SKM-1 treated with dmso at 0.1 percent for 144 hours (cell line): ENCODE measurements around the gene SAMD11.
"Not testable (repeated sequence)": the region's sequence is repeated elsewhere in the genome, so short reads cannot be mapped to it uniquely, and the experiment has no call there.

Experiments
- DNase-seq: peaks from one replicate; lab custom pipeline; 2025; ENCODE audit not compliant: unreplicated experiment; lab: John Stamatoyannopoulos, UW

Gene SAMD11

DNA sequence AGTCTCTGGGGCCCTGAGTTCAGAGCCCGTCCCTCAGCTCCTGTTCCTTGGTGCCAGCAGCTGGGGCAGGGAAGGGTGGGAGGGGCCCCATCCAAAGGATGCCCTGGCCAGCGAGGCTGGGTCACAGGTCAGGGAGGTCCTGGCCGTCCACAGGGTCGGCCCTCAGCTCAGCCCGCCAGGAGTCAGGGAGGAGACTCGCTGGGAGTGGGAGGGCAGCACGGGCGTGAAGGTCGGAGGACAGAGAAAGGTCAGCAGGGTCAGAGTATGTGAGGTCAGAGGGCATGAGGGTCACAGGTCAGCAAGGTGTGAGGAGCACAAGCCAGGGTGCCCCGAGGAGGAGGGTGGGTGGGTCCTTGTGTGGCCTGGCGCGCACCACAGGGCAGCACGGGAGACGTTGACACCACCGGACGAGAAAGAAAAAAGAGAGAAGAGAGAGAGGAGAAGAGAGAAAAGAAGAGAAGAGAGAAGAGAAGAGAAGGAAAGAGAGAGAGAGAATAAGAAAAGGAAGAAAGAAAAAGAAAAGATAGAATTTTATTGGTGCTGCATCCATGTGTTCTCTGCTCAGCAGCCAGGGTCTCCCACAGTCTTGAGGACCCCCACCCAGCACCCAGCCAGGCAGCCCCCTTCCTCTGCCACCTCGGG lies 51.1 kb downstream of the SAMD11 start:
- DNase-seq = no peak

DNA sequence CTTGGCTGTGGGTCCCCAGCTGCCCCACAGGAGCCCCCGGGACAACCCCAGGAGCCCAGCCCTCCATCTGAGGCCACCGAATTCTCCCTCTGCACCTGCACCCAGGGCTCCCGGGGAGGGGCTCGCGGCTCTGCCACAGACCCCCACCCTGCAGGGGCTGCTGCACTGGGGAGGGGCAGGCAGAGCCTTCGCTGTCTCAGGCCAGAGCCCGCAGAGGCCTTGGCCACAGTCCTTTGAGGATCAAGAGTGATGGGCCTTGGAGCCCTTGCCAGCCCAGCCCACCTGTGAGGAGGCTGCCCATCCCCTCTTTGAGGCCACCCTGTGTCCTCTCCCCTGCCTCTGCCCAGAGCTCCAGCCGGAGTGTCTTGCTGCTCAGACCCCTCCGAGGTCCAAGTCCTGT lies 51.6 kb downstream of the SAMD11 start:
- DNase-seq = no peak

DNA sequence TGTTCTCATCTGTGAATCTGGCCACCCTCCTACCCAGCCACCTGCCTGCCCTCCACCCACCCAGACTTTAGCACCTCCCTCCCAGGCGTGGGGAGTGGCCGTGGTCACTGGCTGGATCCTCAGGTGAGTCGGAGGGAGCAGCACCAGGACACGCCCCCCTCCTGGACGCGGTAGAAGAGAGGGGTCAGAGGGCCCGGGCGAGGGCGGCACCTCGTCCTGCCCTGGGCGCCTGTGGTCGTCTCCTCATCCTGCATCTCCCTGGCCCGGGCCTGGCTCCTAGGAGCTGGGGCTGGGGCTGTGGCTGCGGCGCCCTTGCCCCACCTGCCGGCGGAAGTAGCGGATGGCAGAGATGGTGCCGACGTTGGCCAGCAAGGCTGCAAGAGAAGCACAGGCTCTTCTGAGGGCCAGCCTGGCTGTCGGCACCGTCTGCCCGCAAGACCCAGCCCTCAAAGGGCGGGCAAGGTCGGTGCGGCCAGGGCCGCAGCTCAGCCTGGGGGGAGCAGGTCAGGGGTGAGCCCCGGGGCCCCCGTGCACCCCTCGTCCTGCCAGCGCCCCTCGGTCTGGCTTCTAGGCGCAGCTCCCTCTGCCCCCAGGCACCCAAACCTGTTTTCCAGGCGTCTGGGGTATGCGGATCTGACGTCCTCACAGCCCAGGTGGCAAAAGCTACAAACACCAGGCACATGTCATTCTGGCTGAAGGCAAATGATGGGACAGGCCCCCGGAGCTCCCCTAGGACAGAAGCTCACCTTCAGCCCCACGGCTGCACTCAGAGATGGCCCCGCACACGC lies 52.4 kb downstream of the SAMD11 start:
- peak; percentile 12 for DNase-seq

DNA sequence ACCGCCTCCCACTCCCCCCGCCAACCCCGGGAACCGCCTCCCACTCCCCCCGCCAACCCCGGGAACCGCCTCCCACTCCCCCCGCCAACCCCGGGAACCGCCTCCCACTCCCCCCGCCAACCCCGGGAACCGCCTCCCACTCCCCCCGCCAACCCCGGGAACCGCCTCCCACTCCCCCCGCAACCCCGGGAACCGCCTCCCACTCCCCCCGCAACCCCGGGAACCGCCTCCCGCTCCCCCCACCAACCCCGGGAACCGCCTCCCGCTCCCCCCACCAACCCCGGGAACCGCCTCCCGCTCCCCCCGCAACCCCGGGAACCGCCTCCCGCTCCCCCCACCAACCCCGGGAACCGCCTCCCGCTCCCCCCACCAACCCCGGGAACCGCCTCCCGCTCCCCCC lies 53.1 kb downstream of the SAMD11 start:
- not testable (repeated sequence) for DNase-seq

DNA sequence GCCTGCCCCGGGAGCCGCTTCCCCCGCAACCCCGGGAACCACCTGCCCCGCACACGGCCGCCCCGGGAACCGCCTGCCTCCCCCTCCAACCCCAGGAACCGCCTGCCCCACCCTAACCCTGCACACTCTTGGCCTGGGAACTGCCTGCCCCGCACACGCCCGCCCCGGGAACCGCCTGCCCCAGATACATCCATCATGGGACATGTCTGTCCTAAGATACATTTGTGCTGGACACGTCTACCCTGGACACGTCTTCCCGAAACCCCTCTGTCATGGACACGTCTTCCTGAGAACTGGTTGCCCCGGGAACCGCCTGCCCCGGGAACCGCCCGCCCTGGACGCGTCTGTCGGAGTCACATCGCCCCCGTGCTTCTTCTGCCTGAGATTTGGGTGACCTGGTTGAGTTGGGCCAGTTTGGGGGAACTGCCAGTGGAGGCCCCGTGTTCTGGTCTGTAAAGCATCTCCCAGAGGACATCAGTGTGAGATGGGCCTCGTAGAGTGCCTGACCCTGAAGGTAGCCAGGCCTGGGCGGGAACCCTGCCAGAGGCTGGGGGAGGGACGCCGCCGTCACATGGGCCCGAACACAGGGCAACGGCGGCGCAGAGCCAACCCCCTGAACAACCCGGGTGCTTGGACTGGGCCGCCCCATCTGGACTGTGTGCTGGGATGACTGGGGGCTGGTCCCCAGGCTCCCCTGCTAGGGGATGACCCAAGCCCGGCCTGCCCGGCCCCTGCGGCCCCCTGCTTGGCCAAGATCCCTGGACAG lies 54.5 kb downstream of the SAMD11 start:
- DNase-seq = no peak

DNA sequence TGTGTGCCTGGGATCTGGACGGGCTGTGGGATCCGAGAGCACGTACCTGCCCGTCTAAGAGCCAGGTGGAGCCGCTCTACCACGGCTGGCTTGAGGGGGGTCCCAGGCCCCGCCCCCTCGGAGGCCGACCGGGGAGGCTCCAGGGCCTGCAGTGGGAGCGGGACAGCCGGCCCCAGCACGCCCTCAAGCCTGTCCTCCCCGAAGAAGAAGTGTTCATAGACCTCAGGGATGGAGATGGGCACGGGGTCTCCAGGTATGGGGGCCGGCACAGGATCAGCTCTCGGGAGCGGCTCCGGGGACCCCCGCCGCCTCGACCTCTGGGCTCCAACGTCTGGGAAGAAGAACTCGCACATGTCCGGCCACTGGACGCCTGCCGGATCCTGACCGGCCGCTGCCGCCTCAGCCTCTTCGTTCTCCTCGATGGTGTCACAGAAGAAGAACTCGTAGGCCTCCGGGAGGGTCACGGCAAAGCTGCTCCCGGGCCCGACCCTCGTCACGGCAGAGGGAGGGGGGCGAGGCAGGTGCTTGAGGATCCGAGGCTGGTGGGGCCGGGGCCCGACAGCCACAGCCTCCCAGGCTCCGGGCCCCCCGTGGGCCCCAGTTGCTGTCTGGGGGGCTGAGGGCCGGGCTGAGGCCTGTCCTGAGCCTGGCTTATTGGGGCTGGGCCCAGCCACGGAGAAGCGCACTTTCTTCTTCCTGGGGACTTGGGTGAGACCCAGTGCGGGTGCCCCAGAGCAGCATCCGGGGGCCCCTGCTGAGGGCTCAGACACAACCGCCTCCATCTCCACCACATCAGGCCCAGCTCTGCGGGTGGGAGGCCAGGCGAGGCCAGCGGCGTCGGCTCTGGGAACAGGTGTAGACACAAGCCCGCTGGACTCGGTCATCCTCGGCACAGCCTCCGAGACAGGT lies 55.4 kb downstream of the SAMD11 start:
- no peak for DNase-seq

DNA sequence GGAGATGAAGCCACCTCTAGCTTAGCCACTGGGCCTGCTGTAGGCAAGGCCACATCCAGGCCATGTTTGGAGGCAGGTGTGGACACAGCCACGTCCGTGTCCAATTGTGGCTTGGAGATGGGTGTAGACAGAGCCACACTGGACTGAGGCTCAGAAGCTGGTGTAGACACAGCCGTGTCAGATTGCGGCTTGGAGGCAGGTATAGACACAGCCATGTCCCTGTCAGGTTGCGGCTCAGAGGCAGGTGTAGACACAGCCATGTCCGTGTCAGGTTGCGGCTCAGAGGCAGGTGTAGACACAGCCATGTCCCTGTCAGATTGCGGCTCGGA lies 56.0 kb downstream of the SAMD11 start:
- no peak for DNase-seq

DNA sequence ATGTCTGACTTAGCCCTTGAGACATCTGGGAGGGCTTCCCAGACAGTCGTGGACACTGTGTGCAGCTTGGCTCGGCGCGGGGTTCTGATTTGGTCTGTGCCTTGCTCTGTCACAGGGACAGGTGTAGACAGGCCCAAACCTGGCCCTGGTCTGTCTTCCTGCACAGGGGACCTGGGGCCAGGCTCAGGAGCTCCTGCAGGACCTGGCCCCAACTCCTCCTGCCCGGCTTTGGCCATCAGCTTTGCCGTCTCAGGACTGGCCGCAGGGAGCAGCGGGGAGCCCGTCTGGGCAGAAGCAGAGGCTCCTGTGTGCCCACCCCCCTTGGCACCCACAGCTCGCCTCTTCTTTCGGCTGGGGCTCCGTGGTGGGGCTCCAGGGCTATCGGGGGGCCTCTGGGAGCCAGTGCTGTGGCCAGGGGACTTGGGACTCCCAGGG lies 56.4 kb downstream of the SAMD11 start:
- DNase-seq = no peak

DNA sequence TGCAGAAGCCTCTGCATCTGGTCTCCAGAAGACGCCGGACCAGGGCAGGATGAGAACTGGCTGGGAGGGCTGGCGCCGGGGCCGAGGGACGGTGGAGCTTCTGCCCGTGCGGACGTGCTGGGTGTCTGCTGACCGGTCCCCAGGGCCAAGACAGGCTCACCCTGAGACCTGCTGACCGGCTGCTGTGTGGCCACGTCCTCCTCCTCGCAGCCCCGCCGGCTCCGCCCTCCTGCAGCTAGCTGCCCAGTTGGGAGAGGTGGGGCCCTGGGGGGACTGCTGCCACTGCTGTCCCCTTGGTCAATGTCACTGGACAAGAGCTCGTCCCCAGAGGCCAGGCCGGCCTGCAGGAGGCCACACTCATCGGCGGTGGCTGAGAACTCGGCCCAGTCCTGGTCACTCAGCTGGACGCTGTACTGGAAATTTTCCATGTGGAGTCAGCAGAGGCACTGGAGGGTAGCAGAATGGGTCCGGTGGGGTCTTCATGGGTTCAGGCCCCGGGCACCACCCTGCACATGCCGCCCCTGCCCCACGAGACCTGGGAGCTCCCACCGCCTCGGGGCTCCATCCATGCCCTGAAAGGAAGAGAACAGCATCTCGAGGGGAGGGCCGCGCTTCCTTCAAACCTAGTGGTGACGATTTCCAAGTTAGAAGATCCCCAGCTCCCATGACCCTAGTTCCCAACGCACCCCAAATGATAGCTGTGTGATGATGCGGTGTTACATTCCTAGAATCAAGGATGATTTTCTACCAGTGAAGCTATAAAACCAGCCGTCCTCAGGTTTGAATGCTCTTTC lies 57.1 kb downstream of the SAMD11 start:
- no peak for DNase-seq

DNA sequence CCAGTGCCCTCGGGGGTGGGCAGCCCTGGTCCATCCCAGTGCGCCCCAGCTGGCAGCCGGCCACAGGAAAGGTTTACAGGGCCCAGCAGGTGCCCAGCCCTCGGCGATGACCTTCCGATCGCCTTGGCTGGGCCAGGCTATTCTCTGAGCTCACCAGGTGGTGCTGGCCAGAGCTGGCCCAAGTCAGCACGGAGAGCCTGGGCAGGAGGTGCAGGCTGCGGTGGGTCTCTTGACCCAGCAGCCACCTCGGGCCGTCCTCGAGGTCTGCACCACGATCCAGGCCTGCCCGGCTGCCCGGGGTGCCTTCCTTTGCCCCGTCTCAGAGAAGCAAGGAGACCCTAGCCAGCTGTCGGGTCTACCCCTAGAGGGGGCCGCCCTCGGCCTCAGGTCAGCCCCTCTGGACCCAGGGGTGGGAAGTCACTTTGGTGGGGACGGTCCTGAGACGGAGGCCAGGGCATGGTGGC lies 57.8 kb downstream of the SAMD11 start:
- DNase-seq = no peak

DNA sequence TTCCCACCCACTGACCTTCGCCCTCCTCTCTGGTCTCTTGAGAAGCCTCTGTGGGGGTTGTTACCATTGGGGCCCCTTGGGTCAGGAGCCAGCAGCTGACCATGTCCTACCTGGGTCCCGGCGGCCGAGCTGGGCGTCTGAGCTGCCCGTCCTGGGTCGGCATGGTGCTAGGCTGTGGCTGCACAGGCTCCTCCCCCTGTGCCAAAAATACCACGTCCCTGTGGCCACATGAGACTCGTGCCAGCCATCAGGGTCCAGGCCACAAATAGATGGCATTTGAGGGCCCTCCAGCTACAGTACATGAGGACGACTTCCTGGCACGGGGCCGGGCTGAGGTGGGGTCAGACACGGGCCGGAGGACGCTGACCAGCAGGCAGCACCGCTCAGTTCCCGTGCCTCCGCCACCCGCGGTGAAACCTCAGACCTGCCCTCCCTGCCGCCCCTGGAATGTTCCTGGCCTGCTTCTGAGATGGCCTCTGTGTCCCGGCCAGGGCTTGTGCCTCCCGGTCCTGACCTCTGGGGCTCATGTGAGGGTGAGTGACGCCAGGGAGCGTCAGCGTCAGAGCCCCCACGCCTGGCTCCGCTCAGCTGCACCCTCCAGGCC lies 58.3 kb downstream of the SAMD11 start, which contains the start of gene PERM1:
PERM1 (minus strand) TSS at position 139 of the 604 bp plus-strand sequence. CDS start 1,064 bp downstream, outside the sequence.
- DNase-seq = no peak

DNA sequence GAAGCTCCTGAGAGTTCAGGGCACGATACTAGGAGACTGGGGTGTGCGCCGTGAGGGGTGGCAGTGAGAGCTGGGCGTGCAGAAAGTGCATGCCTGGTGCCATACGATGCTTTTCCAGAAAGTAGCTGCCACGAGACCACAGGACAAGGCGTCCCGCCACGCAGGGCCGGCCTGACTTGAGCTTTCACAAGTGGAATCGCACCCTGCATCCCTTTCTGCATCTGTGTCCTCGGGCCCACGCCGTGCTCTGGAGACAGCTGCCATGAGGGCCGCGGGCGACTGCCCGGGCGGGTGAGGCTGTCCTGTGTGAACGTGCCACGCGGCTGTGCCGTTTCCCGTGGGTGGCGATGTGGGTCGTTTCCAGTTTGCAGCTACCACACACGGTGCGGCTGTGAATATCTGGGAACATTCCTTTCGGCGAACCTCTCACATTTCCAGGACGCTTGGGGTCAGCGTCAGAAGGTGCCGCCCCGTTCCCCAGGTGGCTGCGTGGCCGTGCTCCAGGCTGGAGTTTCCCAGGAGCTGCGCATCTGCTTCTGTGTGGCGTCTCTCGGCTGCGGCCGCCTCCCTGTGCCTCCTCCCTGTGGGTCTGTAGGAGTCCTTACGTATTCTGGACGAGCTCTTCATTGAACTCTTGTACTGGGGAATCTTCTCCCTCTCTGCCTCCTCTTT lies 59.2 kb downstream of the SAMD11 start:
- no peak for DNase-seq

DNA sequence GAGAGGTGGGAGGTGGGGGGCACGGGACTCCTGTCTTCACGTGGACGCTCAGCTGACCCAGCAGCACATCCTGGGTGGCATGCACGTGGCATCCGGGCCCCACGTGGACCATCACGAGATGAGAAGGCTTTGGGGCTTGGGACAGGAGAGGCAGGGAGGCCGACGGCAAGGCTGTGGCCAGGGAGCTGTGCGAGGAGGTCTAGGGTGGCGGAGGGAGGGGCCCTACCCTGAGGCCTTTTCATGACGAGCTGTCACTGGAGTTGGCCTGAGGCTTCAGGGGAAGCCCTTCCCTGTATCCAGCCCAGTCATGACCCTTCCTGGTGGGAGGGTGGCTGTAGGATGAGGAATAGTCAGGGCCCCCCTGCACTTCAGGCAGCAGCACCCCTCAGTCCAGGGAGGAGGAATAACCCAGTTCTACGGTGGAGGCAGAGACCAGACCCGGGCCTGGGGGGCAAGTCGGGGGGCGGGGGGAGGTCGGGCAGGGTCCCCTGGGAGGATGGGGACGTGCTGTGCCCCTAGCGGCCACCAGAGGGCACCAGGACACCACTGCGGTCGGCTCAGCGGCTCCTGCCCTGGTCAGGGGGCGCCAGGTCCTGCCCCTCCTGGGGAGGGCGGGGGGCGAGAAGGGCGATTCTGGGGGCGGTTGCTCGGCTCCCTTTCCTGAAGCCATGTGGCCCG lies 60.2 kb downstream of the SAMD11 start:
- no peak for DNase-seq

DNA sequence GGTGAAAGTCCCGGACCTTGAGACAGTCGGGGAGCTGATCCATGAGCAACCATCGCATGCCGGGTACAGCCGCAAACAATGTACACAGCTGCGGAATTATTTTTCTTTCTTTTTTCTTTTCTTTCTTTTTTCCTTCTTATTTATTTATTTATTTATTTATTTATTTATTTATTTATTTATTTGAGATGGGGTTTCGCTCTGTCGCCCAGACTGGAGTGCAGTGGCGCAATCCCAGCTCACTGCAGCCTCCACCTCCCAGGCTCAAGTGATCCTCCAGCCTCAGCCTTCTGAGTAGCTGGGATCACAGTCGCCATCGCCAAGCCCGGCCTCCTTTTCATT lies 60.7 kb downstream of the SAMD11 start:
- DNase-seq = no peak

DNA sequence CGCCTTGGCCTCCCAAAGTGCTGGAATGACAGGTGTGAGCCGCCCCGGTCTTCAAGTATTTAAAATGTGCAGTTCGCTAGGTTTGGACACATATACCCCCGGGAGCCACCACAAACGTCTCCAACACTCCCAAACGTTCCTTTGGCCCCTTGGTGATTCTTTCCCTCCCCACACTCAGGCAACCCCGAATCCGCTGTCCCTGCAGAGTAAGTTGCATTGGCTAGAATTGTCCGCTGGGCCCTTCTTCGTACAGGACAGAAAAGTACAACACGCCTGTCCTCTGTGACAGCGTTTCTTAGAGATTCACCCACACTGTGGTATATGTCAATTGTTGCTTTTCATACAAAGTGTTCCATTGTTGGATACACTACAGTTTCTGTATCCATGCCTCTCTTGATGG lies 61.4 kb downstream of the SAMD11 start:
- DNase-seq = no peak

DNA sequence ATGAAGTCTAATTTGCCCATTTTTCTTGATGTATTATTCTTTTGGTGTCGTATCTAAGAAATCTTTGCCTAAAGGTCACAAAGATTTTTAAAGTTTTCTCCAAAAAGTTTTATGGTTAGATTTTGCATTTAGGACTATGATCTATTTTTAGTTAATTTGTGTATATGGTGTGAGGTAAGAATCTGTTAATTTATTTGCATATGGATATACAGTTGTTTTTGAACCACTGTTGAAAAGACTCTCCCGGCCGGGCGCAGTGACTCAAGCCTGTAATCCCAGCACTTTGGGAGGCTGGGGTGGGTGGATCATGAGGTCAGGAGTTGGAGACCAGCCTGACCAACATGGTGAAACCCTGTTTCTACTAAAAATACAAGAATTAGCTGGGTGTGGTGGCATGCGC lies 64.3 kb downstream of the SAMD11 start:
- not testable (repeated sequence) for DNase-seq

DNA sequence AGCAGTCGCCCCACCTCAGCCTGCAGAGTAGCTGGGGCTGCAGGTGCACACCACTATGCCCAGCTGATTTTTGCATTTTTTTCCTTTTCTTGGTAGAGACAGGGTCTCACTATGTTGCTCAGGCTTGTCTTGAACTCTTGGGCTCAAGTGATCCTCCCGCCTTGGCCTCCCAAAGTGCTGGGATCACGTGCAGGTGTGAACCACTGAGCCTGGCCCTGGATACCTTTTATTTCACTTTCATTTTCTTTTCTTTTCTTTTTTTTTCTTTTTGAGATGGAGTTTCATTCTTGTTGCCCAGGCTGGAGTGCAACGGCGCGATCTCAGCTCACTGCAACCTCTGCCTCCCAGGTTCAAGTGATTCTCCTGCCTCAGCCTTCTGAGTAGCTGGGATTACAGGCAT lies 67.6 kb downstream of the SAMD11 start:
- DNase-seq = not testable (repeated sequence)

DNA sequence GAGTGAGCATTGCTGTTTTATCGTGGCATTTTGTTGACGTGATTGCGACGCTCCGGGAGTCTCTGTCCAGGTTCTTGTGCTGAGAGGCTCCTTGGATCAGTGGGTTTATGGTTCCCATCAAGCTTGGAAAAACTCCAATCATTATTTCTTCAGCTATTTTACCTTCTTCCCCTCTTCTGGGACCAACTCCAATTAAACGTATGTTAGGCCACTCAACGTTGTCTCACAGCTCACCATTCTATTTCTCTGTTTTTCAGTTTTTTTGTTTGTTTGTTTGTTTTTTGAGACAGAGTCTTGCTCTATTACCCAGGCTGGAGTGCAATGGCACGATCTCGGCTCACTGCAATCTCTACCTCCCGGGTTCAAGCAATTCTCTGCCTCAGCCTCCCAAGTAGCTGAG lies 68.2 kb downstream of the SAMD11 start:
- DNase-seq = no peak

DNA sequence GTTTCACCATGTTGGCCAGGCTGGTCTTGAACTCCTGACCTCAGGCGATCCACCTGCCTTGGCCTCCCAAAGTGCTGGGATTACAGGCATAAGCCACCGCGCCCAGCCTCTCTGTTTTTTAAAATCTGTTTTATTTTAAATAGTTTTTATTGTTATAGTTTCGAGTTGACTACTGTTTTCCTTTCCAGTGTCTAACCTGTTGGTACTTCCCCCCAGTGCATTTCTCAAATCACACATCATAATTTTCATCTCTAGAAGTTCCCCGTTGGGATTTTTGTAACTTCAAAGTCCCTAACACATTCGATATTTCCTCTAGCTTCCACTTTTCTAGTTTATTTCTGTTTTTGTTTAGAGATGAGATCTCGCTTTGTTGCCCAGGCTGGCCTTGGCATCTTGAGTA lies 68.6 kb downstream of the SAMD11 start:
- no peak for DNase-seq
